Choroid plexus epithelial cell (primary cell): ENCODE results near the gene CMTM4.
A peak's percentile ranks its signal among the peaks of the same experiment; 100 is the strongest.

Experiments
- DNase-seq: peaks from one replicate; pipeline ENCODE4 v3.0.0-alpha.2; 2010; ENCODE audit warnings: low read depth
- H3K4me3 ChIP-seq: 2 replicates; pipeline ENCODE4 v1.5.1; 2011; ENCODE audit warnings: low read depth, mild to moderate bottlenecking, control low read depth, low read length, moderate library complexity
- CTCF ChIP-seq: conservative IDR thresholded peaks from 2 replicates; pipeline ENCODE4 v1.5.1; 2011; ENCODE audit warnings: low read depth, mild to moderate bottlenecking, control low read depth, inconsistent platforms, low read length, moderate library complexity

Gene CMTM4

DNA sequence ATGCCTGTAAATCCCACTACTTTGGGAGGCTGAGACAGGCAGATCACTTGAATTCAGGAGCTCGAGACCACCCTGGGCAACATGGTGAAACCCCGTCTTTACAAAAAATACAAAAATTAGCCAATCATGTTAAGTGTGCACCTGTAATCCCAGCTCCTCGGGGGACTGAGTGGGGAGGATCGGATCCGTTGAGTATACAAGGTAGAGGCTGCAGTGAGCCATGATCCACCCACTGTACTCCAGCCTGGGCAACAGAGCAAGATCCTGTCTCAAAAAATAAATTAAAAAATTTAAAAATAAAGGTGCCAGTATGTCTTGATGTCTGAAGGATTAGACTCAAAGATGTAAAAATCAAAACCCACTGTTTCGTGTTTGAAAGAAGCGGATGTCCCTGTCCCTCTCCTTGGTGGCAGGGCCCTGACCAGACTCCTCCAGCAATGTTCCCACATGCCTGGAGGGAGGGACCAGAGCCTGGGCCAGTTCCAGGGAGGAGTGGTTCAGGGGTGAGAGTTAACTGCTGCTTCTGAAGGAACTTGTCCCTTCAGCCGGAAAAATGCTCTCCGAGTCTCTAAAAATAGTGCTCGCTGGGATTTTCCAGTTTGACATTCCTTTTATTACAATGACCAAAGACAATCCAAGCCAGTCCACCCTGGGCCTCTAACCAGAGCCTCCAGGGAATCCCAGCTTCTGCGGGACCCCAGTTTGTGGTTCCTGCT, 9.4 kb upstream of the CMTM4 start:
- no peak overlapping the region for H3K4me3 ChIP-seq
- DNase-seq, result peak; percentile 41
- TF ChIP-seq CTCF, result no peak

- DNase-seq, result no peak
- no peak for TF ChIP-seq CTCF
- H3K4me3 ChIP-seq, result no peak overlapping the region
Observed at GRCh38 chr16:66703406-66704215, 7.1 kb upstream of the CMTM4 start.

DNA sequence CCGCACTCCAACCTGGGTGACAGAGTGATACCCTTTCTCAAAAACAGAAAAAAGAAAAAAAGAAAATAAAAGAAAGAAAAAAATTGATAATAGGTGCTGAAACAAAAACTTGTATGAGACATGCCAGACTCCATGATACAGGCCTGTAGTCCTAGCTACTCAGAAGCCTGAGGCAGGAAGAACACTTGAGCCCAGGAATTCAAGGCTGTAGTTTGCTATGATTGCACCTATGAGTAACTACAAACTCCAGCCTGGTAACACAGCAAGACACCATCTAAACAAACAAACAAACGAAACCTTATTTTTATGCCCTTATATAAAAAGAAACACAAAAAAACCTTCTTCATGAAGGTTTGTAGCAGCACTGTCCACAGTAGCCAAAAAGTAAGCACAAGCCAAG, 5.0 kb upstream of the CMTM4 start:
- no peak overlapping the region for H3K4me3 ChIP-seq
- peak; percentile 35 for DNase-seq
- TF ChIP-seq CTCF, result no peak

- no peak for TF ChIP-seq CTCF
- DNase-seq, result peak; percentile 56
- no peak overlapping the region for H3K4me3 ChIP-seq
Observed at GRCh38 chr16:66701026-66701425, 4.5 kb upstream of the CMTM4 start.

DNA sequence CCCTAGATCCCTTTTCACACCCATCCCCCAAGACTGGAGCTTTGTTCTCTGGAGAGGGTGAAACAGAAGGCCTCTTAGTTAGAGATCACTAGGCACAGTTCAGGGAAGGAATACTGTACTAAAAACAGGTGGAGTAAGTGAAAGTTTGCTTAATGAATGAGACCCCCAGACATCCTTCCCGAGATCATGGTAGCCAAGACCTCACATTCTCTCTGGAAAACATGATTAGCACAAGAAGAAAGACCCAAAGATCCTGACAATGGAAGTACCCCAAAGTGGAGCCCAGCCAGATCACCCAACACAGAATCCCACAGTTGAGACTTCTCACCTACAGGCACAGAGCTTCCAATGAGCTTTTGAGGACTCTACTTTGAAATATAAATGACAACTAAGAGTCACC, 3.4 kb upstream of the CMTM4 start:
- no peak overlapping the region for H3K4me3 ChIP-seq
- DNase-seq, result no peak
- TF ChIP-seq CTCF, result no peak

GRCh38 chr16:66698046-66698445, 1.5 kb upstream of the CMTM4 start:
- no peak for DNase-seq
- no peak overlapping the region for H3K4me3 ChIP-seq
- no peak for TF ChIP-seq CTCF
